ENCODE data around the gene CFAP52.
"Not testable (repeated sequence)": the region's sequence is repeated elsewhere in the genome, so short reads cannot be mapped to it uniquely, and the experiment has no call there.

The CFAP52 gene

DNA sequence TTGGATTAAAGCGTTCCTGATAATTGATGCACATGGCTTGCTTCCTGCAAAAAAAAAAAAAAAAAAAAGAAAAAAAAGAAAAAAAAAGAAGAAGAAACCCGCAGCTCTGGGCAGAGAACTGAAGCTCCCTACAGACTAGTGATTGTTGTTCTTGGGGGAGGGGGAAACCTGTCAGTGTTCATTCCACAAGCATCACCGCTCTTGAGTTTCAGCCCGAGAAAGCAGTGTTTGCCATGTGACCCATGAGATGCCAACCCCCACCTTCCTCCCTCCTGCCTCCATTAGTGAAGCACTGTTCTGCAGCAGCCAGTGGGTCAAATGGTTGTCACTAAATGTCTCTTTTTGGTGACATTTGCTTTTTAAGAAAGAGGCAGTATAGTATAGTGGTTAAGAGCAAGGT, 70.6 kb downstream of the CFAP52 start:
- no peak for DNase-seq

DNA sequence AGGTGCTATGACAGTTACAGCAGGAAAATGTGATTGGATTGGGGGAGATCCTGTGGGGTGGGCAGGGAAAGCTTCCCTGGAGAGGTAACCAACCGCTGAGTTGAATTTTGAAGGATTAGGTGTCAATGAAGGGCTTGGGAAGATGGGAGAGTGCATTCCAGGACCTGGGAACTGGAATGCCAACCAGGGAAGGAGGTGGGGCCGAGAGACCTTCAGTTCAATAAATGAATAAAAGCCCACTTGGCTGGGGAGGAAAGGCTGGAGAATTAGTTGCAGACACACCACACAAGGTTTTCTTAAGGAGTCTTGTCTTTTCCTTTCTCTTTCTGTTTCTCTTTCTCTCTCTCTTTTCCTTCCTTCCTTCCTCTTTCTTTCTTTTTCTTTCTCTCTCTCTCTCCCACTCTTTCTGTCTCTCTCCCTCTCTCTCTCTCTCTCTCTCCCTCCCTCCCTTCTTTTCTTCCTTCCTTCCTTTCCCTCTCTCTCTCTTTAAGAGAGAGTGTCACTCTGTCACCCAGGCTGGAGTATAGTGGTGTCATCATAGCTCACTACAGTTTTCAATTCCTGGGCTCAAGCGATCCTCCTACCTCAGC, 72.2 kb downstream of the CFAP52 start:
- DNase-seq, result no peak

DNA sequence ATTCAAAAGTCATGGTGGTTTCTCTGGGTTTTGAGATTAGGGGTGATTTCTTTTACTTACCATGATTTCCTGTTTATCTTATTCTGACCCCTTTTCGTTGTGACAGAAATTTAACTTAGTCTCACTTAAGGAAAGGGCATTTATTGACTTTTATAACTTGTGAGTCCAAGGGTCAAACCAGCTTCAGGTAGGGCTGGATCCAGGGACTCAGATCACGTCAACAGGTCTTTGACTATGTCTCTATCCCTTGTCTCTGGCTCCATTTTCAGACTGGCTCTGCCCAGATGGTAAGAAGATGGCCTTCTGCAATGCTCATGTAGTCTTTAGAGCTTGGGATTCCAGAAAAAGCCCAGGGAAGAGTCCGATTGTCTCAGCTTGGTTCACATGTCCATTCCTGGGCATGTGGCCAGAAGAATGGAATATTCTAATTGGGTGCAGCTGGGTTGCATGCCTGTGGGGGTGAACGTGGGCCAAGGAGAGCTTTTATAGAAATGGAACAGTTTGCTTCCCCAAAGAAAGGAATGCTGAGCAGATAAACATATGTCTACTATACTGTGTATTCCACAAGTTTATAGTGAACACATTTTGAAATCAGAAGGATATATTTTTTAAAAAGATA, 82.3 kb downstream of the CFAP52 start:
- DNase-seq, result no peak

DNA sequence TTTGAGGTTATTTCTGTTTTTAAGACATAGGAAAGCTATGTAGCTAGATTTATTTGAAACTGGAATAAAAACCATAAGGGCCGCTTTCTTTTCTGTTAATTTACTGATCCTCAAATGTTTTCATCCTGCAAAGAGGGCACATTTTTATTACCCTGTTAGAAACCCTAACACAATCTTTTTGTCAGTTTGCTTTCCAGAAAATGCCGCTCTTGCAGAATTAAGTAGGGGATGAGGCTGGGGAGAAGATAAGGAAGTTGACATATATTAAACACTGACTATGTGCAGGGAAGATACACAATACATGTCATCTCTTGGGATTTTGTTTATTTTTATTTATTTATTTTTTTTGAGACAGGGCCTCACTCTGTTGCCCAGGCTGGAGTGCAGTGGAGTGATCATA, 84.6 kb downstream of the CFAP52 start:
- DNase-seq, result no peak

DNA sequence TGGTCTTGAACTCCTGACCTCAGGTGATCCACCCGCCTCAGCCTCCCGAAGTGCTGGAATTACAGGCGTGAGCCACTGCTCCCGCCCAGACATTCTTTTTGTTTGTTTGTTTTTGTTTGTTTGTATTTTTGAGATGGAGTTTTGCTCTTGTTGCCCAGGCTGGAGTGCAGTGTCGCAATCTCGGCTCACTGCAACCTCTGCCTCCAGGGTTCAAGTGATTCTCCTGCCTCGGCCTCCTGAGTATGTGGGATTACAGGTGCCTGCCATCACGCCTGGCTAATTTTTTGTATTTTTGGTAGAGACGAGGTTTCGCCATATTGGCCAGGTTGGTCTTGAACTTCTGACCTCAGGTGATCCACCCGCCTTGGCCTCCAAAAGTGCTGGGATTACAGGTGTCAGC, 87.1 kb downstream of the CFAP52 start:
- not testable (repeated sequence) for DNase-seq

DNA sequence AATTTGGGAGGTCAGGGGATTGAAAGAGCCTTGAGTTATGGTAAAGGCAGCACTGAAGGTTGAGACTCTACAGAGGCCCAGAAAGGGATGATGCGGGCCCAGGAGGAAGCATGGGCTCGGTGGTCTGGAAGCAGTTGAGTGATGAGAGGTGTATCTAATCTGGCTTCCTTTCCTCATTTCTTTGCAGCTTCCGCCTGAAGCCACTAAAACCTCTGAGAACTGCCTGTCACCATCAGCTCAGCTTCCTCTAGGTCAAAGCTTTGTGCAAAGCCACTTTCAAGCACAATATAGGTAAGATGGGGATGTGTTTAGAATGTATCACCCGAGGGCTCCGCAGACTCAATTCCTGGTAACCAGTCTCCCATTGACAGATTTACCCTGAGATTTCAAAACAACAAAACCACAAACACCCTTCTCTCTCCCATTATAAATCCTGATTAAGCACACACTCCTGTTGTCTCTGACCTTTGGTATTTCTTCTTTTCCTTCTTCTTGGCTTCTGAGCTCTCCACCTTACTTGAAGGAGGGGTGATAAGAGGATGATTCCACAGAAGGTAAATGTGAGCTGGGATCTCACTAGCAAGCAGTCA, 90.1 kb downstream of the CFAP52 start:
- no peak for DNase-seq

DNA sequence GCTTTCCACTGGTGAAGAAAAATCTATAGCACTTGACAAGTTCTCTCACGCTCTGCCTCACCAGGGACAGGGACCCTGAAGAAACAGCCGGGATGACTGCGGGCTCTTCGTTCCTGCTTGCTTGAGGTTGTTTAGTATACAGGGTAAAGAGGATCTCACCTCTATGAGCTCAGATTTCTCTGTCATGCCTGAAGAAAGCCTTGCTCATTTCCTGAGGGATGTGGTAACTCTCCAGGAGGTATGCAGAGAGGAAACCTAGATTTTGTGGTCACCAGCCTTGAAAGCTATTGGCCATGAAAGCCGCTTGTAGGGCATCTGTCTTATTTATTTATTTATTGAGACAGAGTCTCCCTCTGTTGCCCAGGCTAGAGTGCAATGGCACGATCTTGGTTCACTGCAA, 92.1 kb downstream of the CFAP52 start:
- DNase-seq, result no peak

DNA sequence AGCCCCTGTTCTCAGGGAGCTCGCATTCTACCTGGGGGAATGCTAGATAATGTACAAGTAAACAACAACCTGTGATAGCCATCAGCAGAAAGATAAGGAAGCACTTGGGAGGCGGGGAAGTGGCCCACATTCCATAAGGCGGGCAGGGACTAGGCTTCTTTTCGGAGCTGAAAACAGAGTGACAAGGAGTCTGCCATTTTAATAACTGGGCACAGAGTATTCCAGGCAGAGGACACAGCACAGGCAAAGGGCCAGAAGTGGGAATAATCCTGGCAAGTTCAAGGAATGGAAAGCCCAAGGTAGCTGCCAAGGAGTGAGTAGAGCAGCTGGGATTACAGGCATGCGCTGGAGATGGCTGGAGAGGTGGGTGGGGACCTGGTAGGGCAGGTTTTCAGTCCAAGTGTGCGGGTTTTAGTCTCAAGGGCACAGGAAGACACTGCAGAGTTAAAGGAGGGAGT, 93.1 kb downstream of the CFAP52 start:
- no peak for DNase-seq

DNA sequence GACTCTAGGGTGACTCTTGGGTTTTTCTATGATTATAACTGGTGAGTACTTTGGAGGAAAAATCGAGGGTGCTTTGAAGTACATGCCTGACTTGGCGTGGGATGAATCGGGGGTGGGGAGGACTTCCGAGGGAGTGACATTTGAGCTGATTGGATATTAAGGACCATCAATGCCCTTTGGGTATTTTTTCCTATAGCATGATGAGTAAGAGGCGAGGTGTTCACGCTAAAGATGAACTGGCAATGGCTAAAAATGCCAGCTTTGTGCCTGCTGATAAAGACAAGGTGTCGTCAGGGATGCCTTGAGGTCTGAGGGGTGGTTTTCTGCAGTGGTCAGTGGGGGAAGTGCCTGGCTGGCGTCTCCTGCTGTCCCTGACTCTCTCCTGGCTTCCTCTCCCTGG, 94.2 kb downstream of the CFAP52 start:
- no peak for DNase-seq

DNA sequence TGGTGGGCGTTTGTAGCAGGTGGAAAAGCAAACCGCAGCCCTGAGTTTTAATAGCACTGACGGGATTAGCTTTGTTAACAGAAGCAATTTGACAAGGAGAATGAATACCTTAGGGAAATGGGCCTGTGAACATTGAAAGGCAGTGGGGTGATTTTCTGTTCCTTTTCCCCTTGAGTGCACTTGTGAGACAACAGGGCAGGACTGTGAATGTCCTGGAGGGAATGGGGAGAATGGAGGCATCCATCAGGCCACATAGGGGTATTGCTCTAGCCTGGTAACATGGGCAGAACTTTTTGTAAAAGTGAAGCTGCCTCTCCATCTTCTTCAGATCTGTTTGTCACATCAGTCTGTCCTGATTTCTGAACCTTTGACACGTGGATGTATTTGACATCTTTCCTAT, 95.1 kb downstream of the CFAP52 start:
- DNase-seq, result no peak

DNA sequence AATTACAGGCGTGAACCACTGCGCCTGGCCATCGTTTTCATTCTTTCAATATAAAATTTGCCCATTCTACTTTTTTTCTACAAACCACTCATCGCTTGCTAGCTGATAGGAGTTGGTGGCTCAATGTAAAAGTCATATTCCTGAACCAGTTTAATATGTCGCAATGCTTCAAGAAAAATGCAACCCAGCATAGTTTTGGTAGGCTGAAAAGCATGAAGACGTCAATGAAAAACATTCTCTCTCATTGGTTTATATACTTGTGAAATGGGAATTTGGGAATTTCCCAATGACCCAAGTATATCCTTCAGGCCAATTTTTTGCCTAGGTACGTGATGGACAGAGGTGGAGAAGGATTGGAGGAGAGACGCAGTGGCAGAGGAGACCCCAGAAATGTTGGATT, 95.8 kb downstream of the CFAP52 start:
- no peak for DNase-seq

DNA sequence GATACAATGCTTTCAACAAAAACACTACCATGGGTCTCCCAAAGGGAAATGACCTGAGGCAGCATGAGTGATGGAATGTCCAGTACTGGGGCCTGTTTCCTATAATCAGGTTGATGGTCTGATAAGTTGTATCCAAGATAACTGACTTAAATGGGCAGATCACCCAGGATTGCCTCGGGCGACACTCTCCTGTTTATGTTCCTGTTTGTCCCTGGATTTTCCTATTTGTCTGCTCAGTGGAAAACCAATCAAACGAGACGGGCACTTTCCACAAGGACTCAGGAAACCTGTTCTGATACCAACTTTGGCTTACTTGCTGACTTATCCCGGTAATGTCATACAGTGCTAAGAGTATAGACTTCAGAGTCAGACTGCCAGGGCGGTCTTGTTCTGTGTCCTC, 96.2 kb downstream of the CFAP52 start:
- DNase-seq, result no peak

DNA sequence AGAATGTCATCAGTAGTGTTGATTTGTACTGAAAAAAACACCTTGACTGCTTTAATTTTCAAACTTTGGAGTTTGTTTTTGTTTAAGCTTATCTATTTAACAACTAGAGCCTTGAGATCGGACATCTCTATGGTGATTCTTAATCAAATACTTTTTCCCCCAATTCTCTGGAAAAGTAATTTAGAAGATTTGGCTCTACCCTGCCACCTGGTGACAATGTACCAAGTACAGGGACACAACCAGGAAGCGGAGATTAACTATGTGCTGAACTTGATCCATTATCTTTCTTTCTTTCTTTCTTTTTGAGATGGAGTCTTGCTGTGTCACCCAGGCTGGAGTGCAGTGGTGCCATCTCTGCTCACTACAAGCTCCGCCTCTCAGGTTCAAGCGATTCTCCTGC, 99.6 kb downstream of the CFAP52 start:
- DNase-seq, result no peak

DNA sequence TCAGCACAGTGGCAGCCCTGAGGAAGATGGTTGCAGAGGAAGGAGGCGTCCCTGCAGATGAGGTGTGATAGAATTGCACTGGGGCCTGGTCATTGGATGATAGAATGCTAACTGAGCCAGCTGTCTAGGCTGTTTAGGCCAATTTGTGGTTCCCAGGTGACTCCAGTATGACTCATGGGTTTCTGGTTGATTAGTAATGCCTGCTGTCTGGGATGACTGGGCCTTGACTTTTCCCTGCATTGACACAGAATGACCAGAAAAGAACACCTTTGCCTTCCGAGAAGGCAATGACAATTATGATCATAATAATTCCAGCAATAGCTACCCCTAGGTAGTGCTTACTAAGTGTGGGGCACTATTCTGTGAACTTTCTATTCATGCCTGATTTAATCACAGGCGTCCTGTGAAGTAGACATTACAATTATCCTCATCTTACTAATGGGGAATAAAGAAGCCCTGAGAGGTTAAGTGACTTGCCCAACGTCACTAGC, 100.4 kb downstream of the CFAP52 start:
- no peak for DNase-seq

DNA sequence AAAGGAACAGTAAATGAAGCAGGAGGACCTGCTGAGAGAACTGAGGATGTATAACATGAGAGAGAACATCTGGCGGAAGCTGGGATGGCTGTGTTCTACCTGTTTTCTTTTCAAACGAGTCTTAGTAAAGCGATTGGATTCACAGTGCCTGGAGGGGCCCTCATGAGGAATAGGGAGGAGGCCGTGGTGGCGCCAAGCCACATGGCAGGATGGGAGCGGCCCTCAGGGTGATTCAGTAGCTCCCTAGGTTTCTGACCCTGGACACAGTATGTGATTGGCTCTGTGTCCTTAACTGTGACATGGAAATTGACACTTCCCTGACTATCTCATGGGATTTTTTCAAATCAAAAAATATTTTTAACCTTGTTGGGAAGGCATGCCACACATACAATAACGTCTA, 101.0 kb downstream of the CFAP52 start:
- DNase-seq, result no peak

DNA sequence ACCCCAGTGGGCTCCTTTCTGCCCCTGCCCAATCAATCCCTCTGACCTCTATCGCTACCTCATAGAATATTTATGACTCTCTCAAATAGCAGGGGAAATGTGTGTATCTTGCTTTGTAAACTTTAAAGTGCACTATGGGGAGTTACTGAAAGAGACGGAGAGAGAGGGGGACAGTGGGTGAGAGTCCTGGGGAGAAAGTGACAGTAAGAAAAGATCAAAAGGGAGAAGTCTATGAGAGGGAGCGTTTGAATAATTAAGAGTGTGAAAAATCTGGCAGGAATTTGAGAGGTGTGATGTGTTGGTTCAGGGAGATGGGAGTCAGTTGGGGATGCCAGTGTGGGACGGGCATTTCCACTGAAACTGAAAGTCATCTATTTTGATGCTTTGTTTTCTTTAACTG, 101.5 kb downstream of the CFAP52 start:
- DNase-seq, result no peak

DNA sequence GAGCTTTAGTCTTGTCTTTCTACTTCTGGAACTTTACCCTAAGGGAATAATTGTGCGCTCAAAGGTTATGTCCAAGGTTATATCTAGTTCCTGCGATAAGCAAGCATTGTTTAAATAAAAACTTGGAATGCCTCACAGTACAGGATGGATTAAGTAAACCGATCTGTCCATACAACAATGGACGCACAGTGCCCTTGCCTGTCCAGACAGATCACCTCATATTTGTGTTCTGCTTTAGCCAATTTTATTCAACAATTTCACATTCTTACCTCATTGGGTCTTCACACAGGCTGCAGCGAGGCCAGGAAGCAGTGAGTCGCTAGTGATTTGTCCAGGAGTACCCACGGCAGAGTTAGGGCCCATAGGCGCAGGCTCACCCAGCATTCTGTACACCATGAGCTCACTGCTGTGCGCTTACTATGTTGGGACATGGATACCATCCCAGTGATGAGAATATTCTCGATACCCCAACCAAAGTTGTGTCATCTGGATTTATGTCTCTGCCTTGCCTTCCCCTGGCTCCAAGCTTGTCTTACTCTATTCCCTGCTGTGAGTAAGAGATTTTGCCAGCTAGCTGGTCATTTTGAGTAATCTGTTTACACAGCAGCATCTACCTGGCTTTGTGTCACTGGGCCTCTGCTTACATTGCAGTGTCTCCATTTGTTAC, 108.6 kb downstream of the CFAP52 start:
- DNase-seq, result no peak
